Stimulated activated CD4-positive, alpha-beta T cell treated with anti-CD3 and anti-CD28 coated beads, Interleukin-1b, Interleukin-23, amount 100 ng/mL, for 1 hour (primary cell): ENCODE measurements around the gene ANKS1B.

Source experiments
- DNase-seq, 2 donors: peaks; one replicate each; pipeline ENCODE4 v3.0.0-alpha.2; 2020; ENCODE audit warnings: low read depth in 2 of 2

The ANKS1B gene

DNA sequence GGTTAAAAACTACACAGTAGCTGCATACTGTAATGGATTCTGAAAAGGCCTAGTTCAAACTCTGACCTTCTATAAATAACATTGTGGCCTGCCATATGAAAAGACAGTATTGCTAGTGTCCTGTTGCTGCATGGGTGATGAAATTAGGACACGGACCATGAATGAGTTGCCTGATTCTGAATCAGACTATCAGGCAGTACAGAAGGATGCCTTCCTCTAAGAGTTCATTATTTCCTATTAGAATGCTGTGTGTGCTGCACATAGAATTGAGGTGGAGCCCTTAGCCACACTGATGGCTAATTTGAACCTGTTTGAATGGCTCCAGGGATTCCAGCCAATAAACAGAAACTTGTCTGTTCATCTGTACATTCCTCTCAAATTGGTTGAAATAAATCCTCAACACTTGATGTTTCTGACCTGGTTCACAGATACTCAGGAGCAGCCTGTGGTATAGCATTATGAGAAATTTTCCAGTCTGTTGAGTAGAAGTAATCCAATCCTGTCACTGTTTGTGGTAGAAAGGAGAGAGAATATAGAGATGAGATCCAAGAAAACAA, 856.4 kb downstream of the ANKS1B start:
- DNase-seq: no peak

DNA sequence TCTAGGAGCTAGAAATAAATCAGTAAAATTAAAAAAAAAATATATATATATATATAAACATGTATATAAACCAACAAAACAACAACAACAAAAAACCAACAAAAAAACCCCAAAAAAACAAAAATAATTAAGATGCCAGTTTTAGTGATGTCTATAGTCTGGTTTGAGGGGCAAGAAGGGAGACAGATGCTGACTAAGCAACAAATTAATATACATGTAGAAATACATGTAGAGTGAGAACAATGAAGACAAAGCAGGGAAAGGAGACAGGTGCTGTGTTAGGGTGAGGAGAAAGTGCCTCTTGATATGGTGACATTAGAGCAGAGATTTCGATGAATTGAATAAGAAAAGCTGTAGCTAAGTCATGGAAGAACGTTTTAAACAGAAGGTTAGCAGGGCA, 861.8 kb downstream of the ANKS1B start:
- no peak for DNase-seq

DNA sequence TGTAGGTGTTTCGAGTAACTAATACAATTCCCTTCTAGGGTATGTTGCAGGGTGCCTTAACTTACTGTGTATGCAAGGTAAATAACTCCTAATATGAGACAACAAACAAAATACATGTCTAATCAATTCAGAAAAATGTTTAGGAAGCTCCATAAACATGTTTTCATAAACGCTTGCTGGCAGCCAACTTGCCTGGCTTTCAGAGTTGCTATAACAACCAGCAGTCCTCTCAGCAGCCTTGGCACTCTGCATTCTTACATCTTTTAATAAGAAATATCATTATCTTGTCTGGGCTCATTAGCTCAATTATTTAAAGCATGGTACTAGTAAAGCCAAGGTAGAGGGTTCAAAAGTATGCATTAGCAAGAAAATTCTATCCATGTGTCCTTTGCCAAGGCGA, 862.2 kb downstream of the ANKS1B start:
- DNase-seq: no peak

DNA sequence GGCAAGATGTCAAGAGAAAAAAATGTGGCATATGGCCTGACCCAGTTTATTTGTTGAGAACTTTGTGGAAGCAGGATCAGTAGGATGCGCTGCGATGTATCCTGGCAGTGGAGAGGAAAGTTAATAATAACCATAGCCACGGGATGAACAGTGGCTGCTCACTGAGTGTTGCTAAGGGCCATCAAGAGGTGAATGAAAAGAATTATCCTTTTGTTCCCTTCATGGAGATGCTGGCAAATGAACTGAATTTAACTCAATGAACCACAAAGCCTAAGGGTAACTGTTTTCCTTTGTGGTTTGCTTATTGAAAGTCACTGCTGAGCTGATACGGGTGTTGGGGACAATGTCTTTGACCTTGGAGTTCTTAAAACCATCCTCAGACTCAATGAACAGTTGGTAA, 863.2 kb downstream of the ANKS1B start:
- no peak for DNase-seq

GRCh38 chr12:99119943-99120342, 864.8 kb downstream of the ANKS1B start:
- no peak for DNase-seq

DNA sequence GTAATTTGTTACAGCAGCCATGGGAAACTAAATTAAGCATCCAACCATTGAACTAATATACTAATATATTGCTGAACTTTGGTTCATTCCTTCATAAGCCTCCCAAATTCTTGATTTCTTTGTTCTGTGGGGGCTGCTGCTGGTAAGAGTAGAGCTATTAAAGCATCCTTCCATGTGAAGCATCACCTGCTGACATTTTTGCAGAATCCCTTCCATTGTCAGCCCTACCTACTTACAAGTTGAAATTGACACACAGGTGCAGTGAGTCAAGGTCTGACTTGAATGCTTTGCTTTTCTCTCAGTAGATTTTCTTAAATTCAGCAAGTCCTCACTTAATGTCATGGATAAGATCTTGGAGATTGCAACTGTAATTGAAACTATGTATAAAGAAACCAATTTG, 865.3 kb downstream of the ANKS1B start:
- DNase-seq: no peak

DNA sequence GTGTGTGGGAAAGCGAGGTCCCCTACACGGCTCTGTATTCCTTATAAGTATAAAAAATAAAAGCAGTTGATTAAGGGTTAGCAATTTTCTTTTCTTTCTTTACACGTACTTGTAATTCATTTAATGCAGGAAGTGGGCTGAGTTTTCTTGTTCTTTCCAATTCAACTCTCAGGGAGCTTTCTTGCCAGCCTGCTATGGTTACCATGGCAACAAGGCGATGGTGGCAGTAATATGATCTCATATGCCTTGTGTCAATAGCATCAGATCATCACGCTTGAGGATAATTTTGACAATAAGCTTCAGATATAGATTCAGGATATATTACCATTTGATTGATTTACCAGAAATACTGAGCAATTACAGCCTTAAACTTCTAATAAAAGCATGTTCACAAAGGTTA, 873.1 kb downstream of the ANKS1B start:
- DNase-seq: no peak

DNA sequence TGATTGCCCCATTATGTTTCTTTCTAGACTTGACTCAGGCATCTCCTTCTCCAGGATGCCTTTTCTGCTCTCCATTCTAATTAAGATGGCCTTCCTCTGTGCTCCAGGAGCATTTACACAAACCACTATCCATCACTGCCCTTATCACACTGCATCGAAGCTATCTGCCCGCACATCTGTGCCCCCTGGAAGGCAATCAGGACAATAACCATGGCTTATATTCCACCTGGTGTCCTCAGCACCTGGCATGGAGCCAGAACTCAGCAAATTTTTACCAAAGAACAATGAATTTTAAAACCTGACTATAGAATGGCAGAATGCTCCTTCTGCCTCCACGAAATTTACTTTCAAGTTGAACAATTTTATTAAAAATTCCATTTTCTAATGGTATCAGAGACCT, 873.9 kb downstream of the ANKS1B start:
- no peak for DNase-seq

DNA sequence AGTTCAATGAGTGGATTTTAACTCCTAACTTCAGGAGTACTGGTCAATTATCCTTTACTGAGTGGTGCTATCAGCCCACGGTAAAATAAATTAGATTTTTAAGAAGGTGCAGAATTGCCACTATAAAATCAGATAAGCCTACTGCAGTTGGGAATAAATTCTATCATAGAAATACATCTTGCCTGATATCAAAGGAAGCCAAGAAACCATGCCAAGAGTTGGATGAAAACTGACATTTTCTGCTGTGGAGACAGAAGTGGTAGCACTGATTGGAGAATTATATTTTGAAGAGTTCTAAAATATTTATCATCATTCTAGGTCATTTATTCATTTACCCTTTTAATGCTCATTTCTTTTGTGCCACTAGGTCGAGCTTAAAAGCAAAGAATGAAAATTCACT, 874.5 kb downstream of the ANKS1B start:
- no peak for DNase-seq

DNA sequence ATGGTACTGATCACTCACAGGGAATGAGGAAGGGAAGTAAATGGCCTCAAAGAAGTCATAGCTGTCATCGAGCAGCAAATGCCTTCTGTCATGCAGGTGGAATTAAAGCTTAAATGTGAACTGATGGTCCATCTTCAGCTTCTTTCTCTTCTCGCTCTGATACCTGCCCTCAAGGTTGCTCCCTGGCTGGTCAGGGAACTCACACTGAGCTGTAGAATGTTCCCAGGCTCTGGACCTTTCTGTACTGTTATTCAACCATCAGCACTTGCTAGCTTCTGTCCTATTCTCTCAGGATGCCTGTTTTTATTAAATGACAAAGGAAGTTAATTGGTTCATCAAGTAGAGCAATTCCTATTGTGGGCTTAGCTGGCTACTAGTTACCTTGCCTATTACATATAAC, 875.8 kb downstream of the ANKS1B start:
- no peak for DNase-seq

DNA sequence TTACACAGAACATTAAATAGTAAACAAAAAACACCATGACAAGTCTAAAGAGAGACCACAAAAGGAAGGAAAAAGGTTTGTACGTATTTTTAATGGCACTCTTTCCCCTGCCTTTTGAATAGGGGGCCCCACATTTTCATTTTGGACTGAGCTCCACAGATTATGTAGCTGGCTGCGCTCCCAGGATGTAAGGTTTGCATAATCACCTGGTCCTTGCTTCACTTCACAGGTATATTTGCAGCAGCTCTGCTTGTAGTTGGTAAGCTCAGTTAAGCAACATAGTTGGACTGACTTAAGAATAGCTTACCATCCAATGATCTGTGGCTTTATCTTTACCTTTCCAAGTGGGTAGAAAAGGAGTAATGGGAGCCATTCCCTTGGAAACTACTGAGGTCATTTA, 885.0 kb downstream of the ANKS1B start:
- DNase-seq: no peak

DNA sequence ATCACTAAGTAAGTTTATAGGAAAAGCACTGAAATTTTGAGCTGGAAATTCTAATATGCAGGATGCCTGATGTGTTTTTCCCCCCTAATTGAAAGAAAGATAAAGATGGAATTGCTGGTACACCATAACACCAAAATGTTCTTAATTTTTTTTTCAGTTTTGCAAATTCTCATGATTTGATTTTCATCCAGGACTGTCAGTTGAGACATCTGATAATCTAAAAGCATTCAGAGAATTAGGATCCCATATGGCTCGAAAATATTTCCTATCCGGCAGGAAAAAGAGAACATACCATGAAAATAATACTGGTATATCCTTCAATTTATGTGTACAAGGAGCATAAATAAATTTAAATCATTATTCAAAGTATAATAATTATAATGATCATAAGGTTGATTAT, 887.6 kb downstream of the ANKS1B start:
- no peak for DNase-seq

- DNase-seq: no peak
Observed at GRCh38 chr12:99093166-99093565, 891.6 kb downstream of the ANKS1B start.

DNA sequence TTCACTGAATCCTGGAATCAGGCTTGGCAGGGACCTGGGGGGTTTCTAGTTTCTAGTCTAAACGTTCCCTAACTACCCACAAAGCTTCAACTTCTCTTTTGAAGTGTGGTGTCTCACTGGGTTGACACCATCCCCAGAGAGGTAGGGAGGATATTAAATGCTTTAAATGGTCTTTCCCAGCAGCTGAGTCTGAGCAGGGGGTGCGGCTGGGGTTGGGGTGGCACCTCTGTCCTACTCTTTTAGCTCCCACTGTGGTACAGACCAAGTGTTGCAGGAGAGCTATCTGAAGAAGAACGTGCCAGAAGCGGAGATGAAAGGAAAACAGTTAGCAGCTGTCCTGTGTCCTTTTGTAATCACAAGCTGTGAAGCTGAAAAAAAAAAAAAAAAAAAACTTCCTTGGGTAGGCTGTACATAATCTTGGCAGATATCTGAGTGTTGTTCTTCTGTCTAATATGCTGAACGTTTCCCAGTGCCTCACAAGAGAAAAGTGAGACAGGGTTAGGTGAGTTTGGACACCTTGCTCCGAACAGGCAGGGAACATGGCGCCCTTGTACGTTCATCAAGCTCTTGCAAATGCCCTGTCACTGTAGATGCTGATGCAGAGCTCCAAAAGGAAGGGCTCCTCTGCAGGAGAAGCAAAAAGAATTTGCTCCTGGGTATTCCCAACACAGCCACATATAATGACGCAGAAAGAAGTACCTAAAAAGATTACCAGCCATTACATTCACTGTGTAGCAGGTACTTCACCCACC, 892.5 kb downstream of the ANKS1B start:
- DNase-seq: no peak

GRCh38 chr12:99087278-99087677, 897.5 kb downstream of the ANKS1B start:
- DNase-seq: no peak

DNA sequence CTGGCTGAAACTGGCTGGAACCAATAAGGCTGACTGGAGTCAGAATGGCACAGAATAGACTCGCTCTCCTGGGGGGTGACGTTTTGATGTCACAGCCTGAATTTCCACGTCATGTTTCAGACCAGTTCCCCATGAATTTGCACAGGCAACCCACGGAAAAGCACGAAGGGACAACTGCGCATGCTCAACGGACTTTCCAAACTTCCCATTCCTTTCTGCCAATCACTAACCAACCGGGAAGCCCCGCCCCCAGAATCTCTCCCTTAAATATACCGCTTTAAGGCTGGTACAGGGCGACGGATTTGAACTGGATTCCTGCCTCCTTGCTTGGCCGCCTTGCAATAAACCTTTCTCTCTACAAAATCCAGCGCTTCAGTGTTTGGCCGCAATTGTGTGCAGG, 904.9 kb downstream of the ANKS1B start:
- DNase-seq: no peak

- no peak for DNase-seq
Observed at GRCh38 chr12:99068993-99069747, 915.6 kb downstream of the ANKS1B start.

- DNase-seq: no peak
Observed at GRCh38 chr12:99067171-99067785, 917.5 kb downstream of the ANKS1B start.

DNA sequence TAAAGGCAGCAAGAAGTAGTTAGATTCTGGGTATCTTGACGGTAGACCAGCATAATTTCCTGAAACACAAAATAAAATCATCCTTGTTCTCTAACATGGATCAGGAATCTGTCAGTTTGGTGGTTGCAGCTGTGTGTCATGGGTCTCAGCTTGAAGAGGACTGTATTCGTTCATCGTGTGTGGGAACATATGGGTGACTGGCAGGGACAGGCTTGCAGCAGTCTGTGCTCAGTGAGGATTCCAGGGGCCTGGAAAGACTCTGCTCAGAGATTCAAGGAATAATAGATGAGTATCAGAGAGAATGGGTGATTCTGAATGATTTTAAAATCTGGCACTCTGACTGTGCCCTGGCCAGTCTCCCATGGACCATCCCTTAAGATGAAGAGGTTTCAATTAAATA, 918.0 kb downstream of the ANKS1B start:
- no peak for DNase-seq

- no peak for DNase-seq
Observed at GRCh38 chr12:99063182-99063581, 921.6 kb downstream of the ANKS1B start.

- DNase-seq: no peak
Observed at GRCh38 chr12:99059824-99060511, 924.8 kb downstream of the ANKS1B start.

GRCh38 chr12:99057670-99058069, 927.1 kb downstream of the ANKS1B start:
- DNase-seq: no peak
